GM19395 (cell line): ENCODE results near the gene NFKB1.
A peak's percentile ranks its signal among the peaks of the same experiment; 100 is the strongest.

ENCODE experiments used
- ATAC-seq: cut with Tn5 transposase; IDR thresholded peaks from one replicate; pipeline ENCODE4 v1.9.1; 2021; ENCODE audit warnings: mild to moderate bottlenecking, moderate library complexity; ENCODE audit not compliant: unreplicated experiment

The NFKB1 gene

GRCh38 chr4:102623622-102624021, 122.5 kb downstream of the NFKB1 start:
- ATAC-seq: no peak

- ATAC-seq: no peak
Observed at GRCh38 chr4:102624505-102624904, 123.3 kb downstream of the NFKB1 start.

- ATAC-seq: peak; percentile 81
Observed at GRCh38 chr4:102625232-102625930, 124.2 kb downstream of the NFKB1 start.

- no peak for ATAC-seq
Observed at GRCh38 chr4:102627831-102628523, 126.8 kb downstream of the NFKB1 start.

- ATAC-seq: no peak
Observed at GRCh38 chr4:102629673-102630072, 128.5 kb downstream of the NFKB1 start.

- no peak for ATAC-seq
Observed at GRCh38 chr4:102631616-102632015, 130.5 kb downstream of the NFKB1 start.

- no peak for ATAC-seq
Observed at GRCh38 chr4:102632241-102633065, 131.3 kb downstream of the NFKB1 start.

GRCh38 chr4:102633100-102633499, 131.9 kb downstream of the NFKB1 start:
- no peak for ATAC-seq

- no peak for ATAC-seq
Observed at GRCh38 chr4:102637391-102637790, 136.2 kb downstream of the NFKB1 start.

- ATAC-seq: no peak
Observed at GRCh38 chr4:102638621-102639020, 137.5 kb downstream of the NFKB1 start.

- no peak for ATAC-seq
Observed at GRCh38 chr4:102639598-102639997, 138.4 kb downstream of the NFKB1 start.

- no peak for ATAC-seq
Observed at GRCh38 chr4:102640669-102641068, 139.5 kb downstream of the NFKB1 start.

GRCh38 chr4:102641793-102642192, 140.6 kb downstream of the NFKB1 start:
- no peak for ATAC-seq

- no peak for ATAC-seq
Observed at GRCh38 chr4:102642631-102643298, 141.6 kb downstream of the NFKB1 start.

GRCh38 chr4:102647117-102647516, 146.0 kb downstream of the NFKB1 start:
- ATAC-seq: no peak

GRCh38 chr4:102657206-102657605, 156.0 kb downstream of the NFKB1 start:
- ATAC-seq: no peak

GRCh38 chr4:102663073-102663472, 161.9 kb downstream of the NFKB1 start:
- ATAC-seq: no peak

GRCh38 chr4:102665527-102665926, 164.4 kb downstream of the NFKB1 start:
- ATAC-seq: no peak
